NCI-H526 (cell line): Measurements from ENCODE around the gene CUBN.

ENCODE experiments used
- DNase-seq, 2 experiments: peaks; one replicate each; lab custom pipeline; 2025; lab: John Stamatoyannopoulos, UW

The CUBN gene

GRCh38 chr10:16952080-16952479, 177.5 kb downstream of the CUBN start:
- DNase-seq: no peak

GRCh38 chr10:16950656-16951601, 178.7 kb downstream of the CUBN start:
- DNase-seq: no peak

GRCh38 chr10:16949816-16950215, 179.8 kb downstream of the CUBN start:
- DNase-seq: no peak

- DNase-seq: no peak
Observed at GRCh38 chr10:16948361-16948760, 181.2 kb downstream of the CUBN start.

- DNase-seq: peak in 1 of 2 experiments; percentile 26
Observed at GRCh38 chr10:16947069-16947468, 182.5 kb downstream of the CUBN start.

GRCh38 chr10:16945593-16945992, 184.0 kb downstream of the CUBN start:
- DNase-seq: no peak

GRCh38 chr10:16944986-16945385, 184.6 kb downstream of the CUBN start:
- DNase-seq: no peak

GRCh38 chr10:16944402-16944801, 185.2 kb downstream of the CUBN start:
- DNase-seq: no peak

GRCh38 chr10:16943295-16944285, 186.0 kb downstream of the CUBN start:
- no peak for DNase-seq

GRCh38 chr10:16942381-16943078, 187.1 kb downstream of the CUBN start:
- DNase-seq: no peak

GRCh38 chr10:16941870-16942269, 187.7 kb downstream of the CUBN start:
- no peak for DNase-seq

GRCh38 chr10:16941067-16941466, 188.5 kb downstream of the CUBN start:
- DNase-seq: no peak

GRCh38 chr10:16938952-16939351, 190.7 kb downstream of the CUBN start:
- DNase-seq: no peak

- no peak for DNase-seq
Observed at GRCh38 chr10:16934461-16934860, 195.2 kb downstream of the CUBN start.

GRCh38 chr10:16933783-16934182, 195.8 kb downstream of the CUBN start:
- no peak for DNase-seq

- no peak for DNase-seq
Observed at GRCh38 chr10:16931930-16932329, 197.7 kb downstream of the CUBN start.

- no peak for DNase-seq
Observed at GRCh38 chr10:16930540-16930939, 199.1 kb downstream of the CUBN start.

- DNase-seq: no peak
Observed at GRCh38 chr10:16929069-16929468, 200.5 kb downstream of the CUBN start.

GRCh38 chr10:16927546-16927945, 202.1 kb downstream of the CUBN start:
- DNase-seq: no peak

GRCh38 chr10:16923726-16924125, 205.9 kb downstream of the CUBN start:
- no peak for DNase-seq

- DNase-seq: no peak
Observed at GRCh38 chr10:16923309-16923708, 206.3 kb downstream of the CUBN start.
